B cell (primary cell): ENCODE measurements around the gene NINL. TPM values are rescaled to one million over a fixed set of nuclear protein-coding genes. Genes with fewer than 3 reads are reported as not detected.
"Not testable (repeated sequence)": the region's sequence is repeated elsewhere in the genome, so short reads cannot be mapped to it uniquely, and the experiment has no call there.

ENCODE experiments used
- ATAC-seq: fragments of 200-7000 bp; cut with Tn5 transposase; one replicate; pipeline ENCODE4 v1.10.0; 2021; ENCODE audit warnings: low read depth, mild to moderate bottlenecking, moderate number of reproducible peaks, moderate library complexity
- CTCF ChIA-PET: fragments of 350-600 bp; sonication (Branson Sonifier 250); formaldehyde crosslinking; loops from one replicate; lab custom pipeline; 2021; ENCODE audit warnings: antibody characterized with exemption, inconsistent platforms; lab: Charles Lee
- POLR2A ChIA-PET: fragments of 350-600 bp; sonication (Branson Sonifier 250); formaldehyde crosslinking; loops from one replicate; lab custom pipeline; 2021; ENCODE audit warnings: antibody characterized with exemption; lab: Charles Lee
- DNase-seq: peaks from one replicate; pipeline ENCODE4 v3.0.0; 2013
- H2AFZ ChIP-seq: 2 replicates; pipeline ENCODE4 v1.6.1; 2012; ENCODE audit warnings: mild to moderate bottlenecking, low read depth, low read length; ENCODE audit not compliant: insufficient read depth, poor library complexity, severe bottlenecking
- H3K27ac ChIP-seq, 2 donors: 1 replicate in 1 of 2; 2 replicates in 1 of 2; pipeline ENCODE4 v1.5.1; 2012 to 2013; ENCODE audit warnings: low read length in 2 of 2, mild to moderate bottlenecking in 2 of 2, moderate library complexity in 1 of 2
- H3K27me3 ChIP-seq, 4 experiments: fragments of 200-600 bp in 1 of 4; sonication (generic) in 1 of 4; replicated peaks in 1 of 4; 1 replicate in 2 of 4; 2 replicates in 2 of 4; pipeline versions ENCODE4 v1.6.1 to v1.7.0; 2013 to 2016; ENCODE audit warnings: low read length in 3 of 4, mild to moderate bottlenecking in 2 of 4, mixed read lengths in 1 of 4, moderate library complexity in 1 of 4; ENCODE audit not compliant: insufficient read depth in 4 of 4, control insufficient read depth in 3 of 4; ENCODE audit errors: control extremely low read depth in 1 of 4
- H3K36me3 ChIP-seq, 2 experiments: replicated peaks in 1 of 2; 1 replicate in 1 of 2; 2 replicates in 1 of 2; pipeline versions ENCODE4 v1.6.1 to v1.7.1; 2013; ENCODE audit warnings: low read length in 1 of 2; ENCODE audit not compliant: insufficient read depth in 2 of 2, control insufficient read depth in 1 of 2; ENCODE audit errors: control extremely low read depth in 1 of 2, extremely low read depth in 1 of 2
- H3K4me1 ChIP-seq, 2 donors: fragments of 200-600 bp in 1 of 2; sonication (generic) in 1 of 2; 1 replicate in 1 of 2; 2 replicates in 1 of 2; pipeline versions ENCODE4 v1.5.1 to v1.6.1; 2013 to 2017; ENCODE audit warnings: low read length in 2 of 2; ENCODE audit not compliant: control insufficient read depth in 2 of 2, insufficient read depth in 2 of 2
- H3K4me2 ChIP-seq: replicated peaks from 2 replicates; pipeline ENCODE3; 2012; ENCODE audit warnings: mild to moderate bottlenecking, low read depth, low read length; ENCODE audit not compliant: poor library complexity, severe bottlenecking
- H3K4me3 ChIP-seq, 5 experiments: fragments of 200-600 bp in 1 of 5; sonication (generic) in 1 of 5; 1 replicate in 3 of 5; 2 replicates in 2 of 5; pipeline versions ENCODE4 v1.5.1 to v1.7.0; 2011 to 2016; ENCODE audit warnings: low read length in 4 of 5, mild to moderate bottlenecking in 4 of 5, low read depth in 2 of 5, control low read depth in 1 of 5, moderate library complexity in 1 of 5; ENCODE audit not compliant: insufficient read depth in 1 of 5; ENCODE audit errors: control extremely low read depth in 1 of 5, extremely low read depth in 1 of 5
- H3K79me2 ChIP-seq: fragments of 200-600 bp; sonication (generic); one replicate; pipeline ENCODE4 v1.6.0; 2016; ENCODE audit warnings: low read length; ENCODE audit not compliant: control insufficient read depth, insufficient read depth
- H3K9ac ChIP-seq: fragments of 200-600 bp; sonication (generic); 2 replicates; pipeline ENCODE4 v1.6.1; 2017; ENCODE audit warnings: mild to moderate bottlenecking, low read length, moderate library complexity
- H3K9me3 ChIP-seq, 3 donors: one replicate each; pipeline versions ENCODE4 v1.6.1 to v1.7.1; 2013; ENCODE audit warnings: low read length in 2 of 3; ENCODE audit not compliant: control insufficient read depth in 2 of 3, insufficient read depth in 1 of 3; ENCODE audit errors: control extremely low read depth in 1 of 3
- H4K20me1 ChIP-seq: 2 replicates; pipeline ENCODE4 v1.6.0; 2012; ENCODE audit warnings: mild to moderate bottlenecking, low read length; ENCODE audit not compliant: insufficient read depth, control insufficient read depth, poor library complexity, severe bottlenecking
- H3K27ac Mint-ChIP-seq: one replicate; pipeline ENCODE4 v1.8.0; 2021; ENCODE audit warnings: mixed read lengths
- H3K27me3 Mint-ChIP-seq: one replicate; pipeline ENCODE4 v1.8.0; 2021; ENCODE audit warnings: mixed read lengths
- H3K4me1 Mint-ChIP-seq: one replicate; pipeline ENCODE4 v1.8.0; 2021; ENCODE audit warnings: mixed read lengths
- H3K4me3 Mint-ChIP-seq: one replicate; pipeline ENCODE4 v1.8.0; 2021; ENCODE audit warnings: mixed read lengths
- H3K9me3 Mint-ChIP-seq: one replicate; pipeline ENCODE4 v1.8.0; 2022; ENCODE audit warnings: mixed read lengths; ENCODE audit not compliant: insufficient read depth
- CTCF ChIP-seq: fragments of 200-600 bp; IDR thresholded peaks from one replicate; pipeline ENCODE4 v1.8.0; 2022; ENCODE audit warnings: antibody characterized with exemption, mild to moderate bottlenecking
- EZH2 ChIP-seq: IDR thresholded peaks from 2 replicates; pipeline ENCODE4 v1.6.1; 2012; ENCODE audit warnings: borderline replicate concordance, low read depth, mild to moderate bottlenecking, moderate library complexity, low read length; ENCODE audit not compliant: insufficient read depth, poor library complexity, severe bottlenecking
- WGBS: methylation state at CpG from one replicate; pipeline ENCODE4 v1.1.5; 2013; ENCODE audit warnings: missing lambda C conversion rate; ENCODE audit not compliant: insufficient coverage; 5-methylcytosine and 5-hydroxymethylcytosine counted together
- intact Hi-C: fragments of 100-400 bp; cut with micrococcal nuclease; formaldehyde crosslinking; loops from one replicate; pipeline ENCODE4 v1.10.0; 2022
- polyA plus RNA-seq: library from polyadenylated mRNA; depleted of rRNA; stranded (reverse); fragments of >200 nt; gene quantifications from 2 replicates; pipeline ENCODE4 v1.2.3, GENCODE V29; 2012
- total RNA-seq, 2 donors: library from RNA; stranded (reverse); fragments of 120-200 nt in 1 of 2; gene quantifications; 1 replicate in 1 of 2; 2 replicates in 1 of 2; pipeline versions ENCODE4 v1.2.3 to v1.2.4, GENCODE V29; 2013 to 2022

The NINL gene
- total and polyA plus RNA-seq, 2 donors (not counting 1 experiment from before 2014, with no cell fraction given), result 1.8 to 5.5 TPM

GRCh38 chr20:25563362-25563761 is 22.0 kb downstream of the NINL start:
- H3K4me1 ChIP-seq, result no peaks in the 10 kb centered on the region
- no peak overlapping the region for H3K4me3 Mint-ChIP-seq
- H3K36me3 ChIP-seq, result no peaks in the 10 kb centered on the region
- H3K27ac Mint-ChIP-seq, result no peak overlapping the region
- no peak overlapping the region for H3K4me3 ChIP-seq
- H3K79me2 ChIP-seq, result no peaks in the 10 kb centered on the region
- H2AFZ ChIP-seq, result no peak overlapping the region
- no peaks in the 10 kb centered on the region for H3K27me3 Mint-ChIP-seq
- peaks cover 0 to 6% (median 0%) of the 10 kb centered on the region in 3 donors for H3K9me3 ChIP-seq
- no peak for ATAC-seq
- no peak for DNase-seq
- no peak overlapping the region for H3K9ac ChIP-seq
- H3K27me3 ChIP-seq, result no peaks in the 10 kb centered on the region
- no peaks in the 10 kb centered on the region for H3K4me1 Mint-ChIP-seq
- ChIA-PET CTCF (no interaction called here), POLR2A (no interaction called here)
- intact Hi-C loops, result no loop called here
- no peaks in the 10 kb centered on the region for H4K20me1 ChIP-seq
- H3K27ac ChIP-seq, result no peak overlapping the region
- TF ChIP-seq EZH2 (no peak), CTCF (no peak)
- no peak overlapping the region for H3K4me2 ChIP-seq
- H3K9me3 Mint-ChIP-seq, result no peaks in the 10 kb centered on the region

- CTCF ChIA-PET, H3K27me3 Mint-ChIP-seq, intact Hi-C loops, ATAC-seq, H3K4me3 Mint-ChIP-seq, H4K20me1 ChIP-seq, POLR2A ChIA-PET, H3K4me1 Mint-ChIP-seq, H3K4me2 ChIP-seq, H3K9ac ChIP-seq, H3K27ac ChIP-seq, H3K79me2 ChIP-seq, H3K27me3 ChIP-seq, H3K27ac Mint-ChIP-seq, H3K36me3 ChIP-seq, H2AFZ ChIP-seq, H3K4me3 ChIP-seq, H3K4me1 ChIP-seq, H3K9me3 ChIP-seq, H3K9me3 Mint-ChIP-seq, DNase-seq: not testable (repeated sequence)
- WGBS, result 98% methylated on average over 17 of the region's 31 CpGs
Measured at GRCh38 chr20:25561771-25562170, 23.6 kb downstream of the NINL start.
